ENCODE results near the gene TRPM1. TPM values are rescaled to one million over a fixed set of nuclear protein-coding genes. Genes with fewer than 3 reads are reported as not detected.

The TRPM1 gene
- total RNA-seq, 1 donor from 2014 or later: not detected

DNA sequence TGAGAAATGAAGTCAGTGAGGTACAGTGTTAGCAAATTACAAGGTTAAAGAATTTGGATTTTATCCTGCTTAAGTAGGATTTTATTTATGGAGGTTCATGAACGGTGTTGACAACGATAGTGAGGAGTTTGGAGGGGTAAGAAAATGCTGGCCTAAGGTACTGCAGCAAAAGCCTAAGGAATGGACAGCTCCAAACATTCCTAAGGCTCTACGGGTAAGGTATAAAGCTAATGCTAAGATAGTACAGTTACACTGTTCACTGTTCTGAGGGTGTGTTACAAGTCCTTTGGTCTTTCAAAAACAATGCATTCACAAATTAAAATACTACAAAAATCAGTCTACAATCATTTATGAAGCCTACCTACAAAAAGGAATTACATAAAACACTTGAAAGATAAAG is 117.4 kb downstream of the TRPM1 start:
- intact Hi-C loops (cut with micrococcal nuclease): loop anchor here (2.0 kb wide), 1 partner anchor 15 kb away; no protein-coding TSS in a partner anchor

DNA sequence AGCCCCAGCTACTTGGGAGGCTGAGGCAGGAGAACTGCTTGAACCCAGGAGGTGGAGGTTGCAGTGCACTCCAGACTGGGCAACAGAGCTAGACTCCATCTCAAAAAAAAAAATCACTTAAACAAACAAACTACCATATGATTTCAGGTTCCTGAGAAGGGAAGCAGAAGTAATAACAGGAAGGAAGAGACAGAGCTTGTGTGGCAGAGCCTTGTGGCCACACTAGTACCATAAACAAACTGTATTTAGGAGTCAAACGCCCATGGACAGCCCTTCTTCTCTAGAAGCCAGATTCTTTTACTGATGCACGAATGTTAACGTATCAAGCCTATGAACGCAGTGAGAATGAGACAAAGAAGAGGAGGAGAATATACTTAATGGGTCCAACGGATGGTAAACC is 122.1 kb downstream of the TRPM1 start:
- H3K4me3 Mint-ChIP-seq: peak overlapping the region; percentile 25
- H3K9me3 Mint-ChIP-seq: no peaks in the 10 kb centered on the region
- ATAC-seq (ENCODE audit: low read depth): peak; percentile 42
- ChIA-PET CTCF (interaction anchor here (6.8 kb wide), 1 partner anchor 149 kb away, joined by 41 read pairs; no protein-coding TSS in a partner anchor), POLR2A (interaction anchor here (0.7 to 2.2 kb wide), 2 partner anchors 11 to 12 kb away, joined by 4 to 11 read pairs; partner anchors contain the start of gene MTMR10)
- no peak for DNase-seq
- H3K4me1 Mint-ChIP-seq: peaks cover 77% of the 10 kb centered on the region
- peaks cover 70% of the 10 kb centered on the region for H3K36me3 Mint-ChIP-seq (ENCODE audit: low read depth)
- peak overlapping the region; percentile 62 for H3K27ac Mint-ChIP-seq
- intact Hi-C loops (cut with micrococcal nuclease): no loop called here
- H3K27me3 Mint-ChIP-seq: no peaks in the 10 kb centered on the region
- TF ChIP-seq CTCF (IDR thresholded peaks at IDR 0.05): no peak

More for the DNA sequence above, 117.4 kb downstream of the TRPM1 start:
- no peak for TF ChIP-seq CTCF (IDR thresholded peaks at IDR 0.05)
- peaks cover 65% of the 10 kb centered on the region for H3K36me3 Mint-ChIP-seq (ENCODE audit: low read depth)
- no peak for ATAC-seq (ENCODE audit: low read depth)
- no peaks in the 10 kb centered on the region for H3K27me3 Mint-ChIP-seq
- CTCF ChIA-PET: interaction anchor here (6.8 kb wide), 1 partner anchor 144 kb away, joined by 41 read pairs; no protein-coding TSS in a partner anchor
- H3K9me3 Mint-ChIP-seq: no peaks in the 10 kb centered on the region
- peak overlapping the region; percentile 59 for H3K4me3 Mint-ChIP-seq
- no peak for DNase-seq
- H3K27ac Mint-ChIP-seq: peak overlapping the region; percentile 83
- peaks cover 81% of the 10 kb centered on the region for H3K4me1 Mint-ChIP-seq
- POLR2A ChIA-PET: interaction anchor here (0.6 to 1.6 kb wide), 2 partner anchors 30 to 315 kb away, joined by 3 to 6 read pairs; no protein-coding TSS in a partner anchor

DNA sequence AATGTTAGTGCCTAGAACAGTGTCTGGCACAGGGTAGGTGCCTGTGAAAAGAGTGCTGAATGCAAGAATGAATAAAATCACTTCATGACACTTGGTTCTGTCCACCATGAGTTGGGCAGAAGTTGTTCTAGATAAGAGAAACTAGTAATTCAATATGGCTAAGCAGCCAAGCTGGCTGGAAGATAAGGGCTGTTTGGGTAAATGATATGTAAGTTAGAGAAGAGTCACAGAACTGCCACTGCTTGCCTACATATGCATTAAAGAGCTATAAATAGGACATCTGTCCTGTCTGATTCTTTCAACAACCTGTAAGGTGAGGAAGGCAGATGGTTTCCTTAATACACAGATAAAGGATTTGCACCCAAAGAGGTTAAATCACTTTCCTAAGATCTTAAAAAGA is 123.2 kb downstream of the TRPM1 start:
- TF ChIP-seq CTCF (IDR thresholded peaks at IDR 0.05): no peak
- CTCF ChIA-PET: interaction anchor here (1.4 to 4.4 kb wide), 2 partner anchors 10 to 150 kb away, joined by 4 to 35 read pairs; no protein-coding TSS in a partner anchor
- Mint-ChIP-seq H3K4me1 (peaks cover 70% of the 10 kb centered on the region), H3K36me3 (ENCODE audit: low read depth) (peaks cover 75% of the 10 kb centered on the region), H3K4me3 (no peak overlapping the region), H3K27ac (no peak overlapping the region), H3K9me3 (no peaks in the 10 kb centered on the region), H3K27me3 (no peaks in the 10 kb centered on the region)
- intact Hi-C loops (cut with micrococcal nuclease): no loop called here
- no peak for ATAC-seq (ENCODE audit: low read depth)
- POLR2A ChIA-PET: interaction anchor here (1.5 kb wide), 1 partner anchor 13 kb away, joined by 6 read pairs; the partner anchor contains the start of gene MTMR10
- no peak for DNase-seq

- ATAC-seq (ENCODE audit: low read depth) (no peak), DNase-seq (no peak)
- intact Hi-C loops (cut with micrococcal nuclease): no loop called here
- no peak overlapping the region for H3K4me3 Mint-ChIP-seq
- H3K4me1 Mint-ChIP-seq: peaks cover 70% of the 10 kb centered on the region
- TF ChIP-seq CTCF (IDR thresholded peaks at IDR 0.05): no peak
- POLR2A ChIA-PET: no interaction called here
- no peaks in the 10 kb centered on the region for H3K9me3 Mint-ChIP-seq
- H3K27ac Mint-ChIP-seq: no peak overlapping the region
- H3K27me3 Mint-ChIP-seq: no peaks in the 10 kb centered on the region
- CTCF ChIA-PET: interaction anchor here (1.0 kb wide), 1 partner anchor 155 kb away, joined by 7 read pairs; no protein-coding TSS in a partner anchor
- peaks cover 82% of the 10 kb centered on the region for H3K36me3 Mint-ChIP-seq (ENCODE audit: low read depth)
Measured at GRCh38 chr15:30974112-30974511, 127.4 kb downstream of the TRPM1 start.

GRCh38 chr15:30973379-30973778 is 128.1 kb downstream of the TRPM1 start:
- DNase-seq: no peak
- ChIA-PET POLR2A (no interaction called here), CTCF (interaction anchor here (1.0 kb wide), 1 partner anchor 155 kb away, joined by 7 read pairs; no protein-coding TSS in a partner anchor)
- no peak overlapping the region for H3K27ac Mint-ChIP-seq
- H3K4me3 Mint-ChIP-seq: no peak overlapping the region
- no peaks in the 10 kb centered on the region for H3K27me3 Mint-ChIP-seq
- no peak for ATAC-seq (ENCODE audit: low read depth)
- no peak for TF ChIP-seq CTCF (IDR thresholded peaks at IDR 0.05)
- intact Hi-C loops (cut with micrococcal nuclease): no loop called here
- H3K9me3 Mint-ChIP-seq: no peaks in the 10 kb centered on the region
- peaks cover 67% of the 10 kb centered on the region for H3K4me1 Mint-ChIP-seq
- peaks cover 80% of the 10 kb centered on the region for H3K36me3 Mint-ChIP-seq (ENCODE audit: low read depth)
